SU-DHL-6 (cell line): Measurements from ENCODE around the gene CDKAL1.

ENCODE experiments used
- H2AFZ ChIP-seq: fragments of 200-600 bp; sonication (generic); 2 replicates; pipeline ENCODE4 v1.6.1; 2014; ENCODE audit warnings: low read depth, mild to moderate bottlenecking, moderate library complexity, mixed read lengths, antibody characterized with exemption, low read length; ENCODE audit not compliant: severe bottlenecking
- H3F3A ChIP-seq: fragments of 200-600 bp; shearing (Covaris generic); 2 replicates; pipeline ENCODE4 v1.6.0; 2016; ENCODE audit warnings: antibody characterized with exemption, mild to moderate bottlenecking; ENCODE audit not compliant: insufficient read depth
- H3K27ac ChIP-seq: fragments of 200-600 bp; sonication (generic); 2 replicates; pipeline ENCODE4 v1.5.1; 2016; ENCODE audit warnings: low read depth, mild to moderate bottlenecking, low read length, moderate library complexity, mixed read lengths
- H3K27me3 ChIP-seq: fragments of 200-600 bp; sonication (generic), shearing (Covaris generic); 2 replicates; pipeline ENCODE4 v1.6.0; 2014; ENCODE audit warnings: mild to moderate bottlenecking, low read length
- H3K36me3 ChIP-seq: fragments of 200-600 bp; sonication (generic); 2 replicates; pipeline ENCODE4 v1.6.1; 2014; ENCODE audit warnings: mild to moderate bottlenecking, low read length, mixed read lengths
- H3K4me2 ChIP-seq: fragments of 300-600, 200-600 bp; shearing (Covaris generic), sonication (generic); 2 replicates; pipeline ENCODE4 v1.6.0; 2014; ENCODE audit warnings: low read length, low read depth, mild to moderate bottlenecking; ENCODE audit not compliant: poor library complexity, severe bottlenecking
- H3K4me3 ChIP-seq: fragments of 200-600 bp; sonication (generic); 2 replicates; pipeline ENCODE4 v1.5.1; 2014; ENCODE audit warnings: antibody characterized with exemption, low read length, mild to moderate bottlenecking, mixed read lengths; ENCODE audit not compliant: insufficient read depth, poor library complexity, severe bottlenecking
- H3K79me2 ChIP-seq: fragments of 200-600 bp; sonication (generic); 2 replicates; pipeline ENCODE4 v1.6.1; 2014; ENCODE audit warnings: mild to moderate bottlenecking, low read length, moderate library complexity; ENCODE audit not compliant: insufficient read depth
- H3K9ac ChIP-seq: fragments of 200-600 bp; sonication (generic); 2 replicates; pipeline ENCODE4 v1.7.0; 2014; ENCODE audit warnings: mild to moderate bottlenecking, low read length
- H3K9me2 ChIP-seq: fragments of 200-600 bp; sonication (generic); replicated peaks from 2 replicates; pipeline ENCODE4 v1.6.1; 2014; ENCODE audit warnings: low read length; ENCODE audit not compliant: insufficient read depth
- H3K9me3 ChIP-seq: fragments of 200-600 bp; sonication (generic); 2 replicates; pipeline ENCODE4 v1.6.1; 2014; ENCODE audit warnings: low read length, mixed read lengths; ENCODE audit not compliant: insufficient read depth
- H4K20me1 ChIP-seq: fragments of 200-600 bp; sonication (generic); 2 replicates; pipeline ENCODE4 v1.6.1; 2014; ENCODE audit warnings: low read depth, mild to moderate bottlenecking, antibody characterized with exemption, low read length, moderate library complexity, mixed read lengths
- EZH2phosphoT487 ChIP-seq: fragments of 200-600 bp; sonication (generic), shearing (Covaris generic); conservative IDR thresholded peaks from 2 replicates; pipeline ENCODE4 v1.6.1; 2018; ENCODE audit warnings: mild to moderate bottlenecking, antibody characterized with exemption, low read length, moderate library complexity, mixed read lengths
- TF ChIP-seq, protein P1 (sequence below): fragments of 200-600 bp; sonication (generic); IDR thresholded peaks from one replicate; pipeline ENCODE4 v1.5.1; 2017; ENCODE audit warnings: antibody characterized with exemption, mild to moderate bottlenecking, low read length, moderate library complexity; ENCODE audit not compliant: insufficient read depth, poor library complexity, severe bottlenecking

CDKAL1 gene

DNA sequence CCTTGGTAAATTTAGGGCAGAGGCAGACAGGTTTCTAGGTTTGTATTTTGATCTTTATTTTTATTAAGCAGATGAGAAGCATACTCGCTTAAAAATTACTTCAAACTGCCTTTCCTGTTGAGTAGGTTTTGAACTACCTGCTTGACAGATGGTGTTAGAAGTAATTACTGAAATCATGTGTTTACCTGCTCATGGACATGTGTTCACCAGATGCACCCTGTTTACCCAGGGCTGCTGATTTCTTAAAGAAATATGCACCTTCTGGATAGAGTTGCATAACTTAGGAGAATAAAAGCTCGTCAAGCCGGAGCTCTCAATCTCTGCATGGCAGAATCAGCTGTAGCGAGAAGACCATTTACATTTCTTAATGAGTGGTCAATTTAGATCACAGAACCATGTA lies 165.1 kb downstream of the CDKAL1 start:
- Histone ChIP-seq H3K9me3 (no peaks in the 10 kb centered on the region), H3K4me2 (no peak overlapping the region), H3K79me2 (0 out of 2 replicates have a peak, but pooled peaks cover 4% of the 10 kb centered on the region), H3K4me3 (no peak overlapping the region), H3F3A (no peaks in the 10 kb centered on the region), H3K9ac (no peak overlapping the region), H3K27ac (no peak overlapping the region), H3K27me3 (no peaks in the 10 kb centered on the region), H4K20me1 (peaks cover 20% of the 10 kb centered on the region), H2AFZ (no peak overlapping the region), H3K36me3 (no peaks in the 10 kb centered on the region), H3K9me2 (no peaks in the 10 kb centered on the region)
- TF ChIP-seq EZH2phosphoT487 = no peak
- TF ChIP-seq, protein P1, sequence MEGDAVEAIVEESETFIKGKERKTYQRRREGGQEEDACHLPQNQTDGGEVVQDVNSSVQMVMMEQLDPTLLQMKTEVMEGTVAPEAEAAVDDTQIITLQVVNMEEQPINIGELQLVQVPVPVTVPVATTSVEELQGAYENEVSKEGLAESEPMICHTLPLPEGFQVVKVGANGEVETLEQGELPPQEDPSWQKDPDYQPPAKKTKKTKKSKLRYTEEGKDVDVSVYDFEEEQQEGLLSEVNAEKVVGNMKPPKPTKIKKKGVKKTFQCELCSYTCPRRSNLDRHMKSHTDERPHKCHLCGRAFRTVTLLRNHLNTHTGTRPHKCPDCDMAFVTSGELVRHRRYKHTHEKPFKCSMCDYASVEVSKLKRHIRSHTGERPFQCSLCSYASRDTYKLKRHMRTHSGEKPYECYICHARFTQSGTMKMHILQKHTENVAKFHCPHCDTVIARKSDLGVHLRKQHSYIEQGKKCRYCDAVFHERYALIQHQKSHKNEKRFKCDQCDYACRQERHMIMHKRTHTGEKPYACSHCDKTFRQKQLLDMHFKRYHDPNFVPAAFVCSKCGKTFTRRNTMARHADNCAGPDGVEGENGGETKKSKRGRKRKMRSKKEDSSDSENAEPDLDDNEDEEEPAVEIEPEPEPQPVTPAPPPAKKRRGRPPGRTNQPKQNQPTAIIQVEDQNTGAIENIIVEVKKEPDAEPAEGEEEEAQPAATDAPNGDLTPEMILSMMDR = no peak

DNA sequence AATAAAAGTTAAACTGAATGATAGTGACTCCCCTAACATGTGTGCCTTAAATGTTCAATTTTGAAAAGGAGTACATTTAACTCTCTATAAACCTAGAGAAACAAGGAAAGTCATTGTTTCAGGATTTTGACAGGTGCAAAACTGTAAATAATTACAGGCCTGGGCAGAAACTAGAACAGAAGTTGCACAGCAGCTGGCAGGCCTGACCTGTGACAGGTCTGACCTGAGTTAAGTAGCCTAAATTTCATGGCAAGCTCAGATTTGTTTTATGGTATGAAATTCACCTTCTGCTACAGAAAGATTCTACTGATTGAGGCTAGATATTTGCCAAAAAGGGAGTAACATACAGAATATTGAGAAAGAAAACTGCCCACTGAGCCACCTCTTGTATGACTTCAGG lies 166.1 kb downstream of the CDKAL1 start:
- no peak overlapping the region for H3K4me3 ChIP-seq
- no peaks in the 10 kb centered on the region for H3K9me3 ChIP-seq
- no peak overlapping the region for H2AFZ ChIP-seq
- H3K27me3 ChIP-seq = no peaks in the 10 kb centered on the region
- H3K4me2 ChIP-seq = no peak overlapping the region
- H3K36me3 ChIP-seq = no peaks in the 10 kb centered on the region
- no peak overlapping the region for H3K27ac ChIP-seq
- H3K79me2 ChIP-seq = 0 out of 2 replicates have a peak, but pooled peaks cover 4% of the 10 kb centered on the region
- H3K9me2 ChIP-seq = no peaks in the 10 kb centered on the region
- H3F3A ChIP-seq = no peaks in the 10 kb centered on the region
- TF ChIP-seq EZH2phosphoT487 = no peak
- TF ChIP-seq, protein P1 = no peak
- H4K20me1 ChIP-seq = peaks cover 20% of the 10 kb centered on the region
- no peak overlapping the region for H3K9ac ChIP-seq

DNA sequence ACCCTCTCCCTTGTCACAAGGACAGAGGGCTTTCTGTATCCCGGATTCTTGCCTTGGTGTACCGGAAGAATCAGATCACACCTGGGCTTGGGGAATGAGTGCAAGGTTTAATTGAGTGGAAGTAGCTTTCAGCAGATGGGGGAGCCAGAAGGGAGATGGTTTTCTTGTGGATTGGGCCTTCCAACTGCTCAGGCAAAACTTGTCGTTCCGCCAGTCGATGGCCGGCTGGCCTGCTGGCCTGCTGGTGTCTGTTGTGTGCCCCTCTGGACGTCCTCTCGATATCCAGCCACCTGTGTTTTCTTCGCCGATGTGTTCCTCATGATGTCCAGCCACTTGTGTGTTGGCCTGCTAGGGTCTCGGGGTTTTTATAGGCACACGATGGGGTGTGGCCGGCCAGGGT lies 168.1 kb downstream of the CDKAL1 start:
- Histone ChIP-seq H3K4me2 (no peak overlapping the region), H4K20me1 (peaks cover 3% of the 10 kb centered on the region; the same call in 1 of the 2 replicates), H3K79me2 (0 out of 2 replicates have a peak, but pooled peaks cover 4% of the 10 kb centered on the region), H3F3A (no peaks in the 10 kb centered on the region), H3K27ac (no peak overlapping the region), H3K9ac (no peak overlapping the region), H3K9me3 (no peaks in the 10 kb centered on the region), H2AFZ (no peak overlapping the region), H3K9me2 (no peaks in the 10 kb centered on the region), H3K36me3 (no peaks in the 10 kb centered on the region), H3K27me3 (no peaks in the 10 kb centered on the region), H3K4me3 (no peak overlapping the region)
- TF ChIP-seq, protein P1 = no peak
- no peak for TF ChIP-seq EZH2phosphoT487

DNA sequence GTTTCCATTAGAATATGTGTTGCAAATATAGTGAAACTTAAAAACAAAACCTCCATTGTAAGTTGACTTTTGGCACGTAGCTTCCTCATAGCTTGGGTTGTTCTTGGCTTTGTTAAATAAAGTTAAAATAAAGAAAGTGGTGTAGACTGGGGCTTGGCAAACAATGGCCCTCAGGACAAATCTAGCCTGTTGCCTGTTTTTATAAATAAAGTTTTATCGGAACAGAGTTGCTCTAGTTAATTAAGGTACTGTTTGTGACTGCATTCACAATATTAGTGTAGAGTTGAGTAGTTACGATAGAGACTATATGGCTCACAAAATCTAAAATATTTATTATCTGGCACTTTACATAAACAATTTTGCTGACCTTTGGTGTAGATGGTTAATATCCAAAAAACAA lies 168.8 kb downstream of the CDKAL1 start:
- H3K79me2 ChIP-seq = 0 out of 2 replicates have a peak, but pooled peaks cover 4% of the 10 kb centered on the region
- H2AFZ ChIP-seq = no peak overlapping the region
- no peaks in the 10 kb centered on the region for H3K9me2 ChIP-seq
- no peak overlapping the region for H3K27ac ChIP-seq
- H3K36me3 ChIP-seq = no peaks in the 10 kb centered on the region
- no peaks in the 10 kb centered on the region for H3K27me3 ChIP-seq
- TF ChIP-seq, protein P1 = no peak
- no peak for TF ChIP-seq EZH2phosphoT487
- no peaks in the 10 kb centered on the region for H3K9me3 ChIP-seq
- no peak overlapping the region for H3K4me2 ChIP-seq
- H3F3A ChIP-seq = no peaks in the 10 kb centered on the region
- no peak overlapping the region for H3K9ac ChIP-seq
- no peaks in the 10 kb centered on the region for H4K20me1 ChIP-seq
- H3K4me3 ChIP-seq = no peak overlapping the region
